GM12874 (cell line): Measurements from ENCODE around the gene AP4M1.

Experiments
- CTCF ChIP-seq: IDR thresholded peaks from 2 replicates; pipeline ENCODE4 v1.5.1; 2011; ENCODE audit warnings: low read depth, mild to moderate bottlenecking, control low read depth, low read length, moderate library complexity; ENCODE audit not compliant: insufficient read depth

AP4M1 gene

GRCh38 chr7:100102950-100103840, 1.8 kb downstream of the AP4M1 start:
- no peak for TF ChIP-seq CTCF

GRCh38 chr7:100105534-100105933, 4.1 kb downstream of the AP4M1 start:
- no peak for TF ChIP-seq CTCF

GRCh38 chr7:100106633-100107032, 5.2 kb downstream of the AP4M1 start:
- TF ChIP-seq CTCF = no peak

- TF ChIP-seq CTCF = no peak
Observed at GRCh38 chr7:100107125-100107737, 5.8 kb downstream of the AP4M1 start.

- no peak for TF ChIP-seq CTCF
Observed at GRCh38 chr7:100107890-100108289, 6.4 kb downstream of the AP4M1 start.

GRCh38 chr7:100109521-100110163, 8.2 kb downstream of the AP4M1 start:
- no peak for TF ChIP-seq CTCF

GRCh38 chr7:100111156-100111555, 9.7 kb downstream of the AP4M1 start:
- no peak for TF ChIP-seq CTCF
